ENCODE results near the gene SCLY.

DNA sequence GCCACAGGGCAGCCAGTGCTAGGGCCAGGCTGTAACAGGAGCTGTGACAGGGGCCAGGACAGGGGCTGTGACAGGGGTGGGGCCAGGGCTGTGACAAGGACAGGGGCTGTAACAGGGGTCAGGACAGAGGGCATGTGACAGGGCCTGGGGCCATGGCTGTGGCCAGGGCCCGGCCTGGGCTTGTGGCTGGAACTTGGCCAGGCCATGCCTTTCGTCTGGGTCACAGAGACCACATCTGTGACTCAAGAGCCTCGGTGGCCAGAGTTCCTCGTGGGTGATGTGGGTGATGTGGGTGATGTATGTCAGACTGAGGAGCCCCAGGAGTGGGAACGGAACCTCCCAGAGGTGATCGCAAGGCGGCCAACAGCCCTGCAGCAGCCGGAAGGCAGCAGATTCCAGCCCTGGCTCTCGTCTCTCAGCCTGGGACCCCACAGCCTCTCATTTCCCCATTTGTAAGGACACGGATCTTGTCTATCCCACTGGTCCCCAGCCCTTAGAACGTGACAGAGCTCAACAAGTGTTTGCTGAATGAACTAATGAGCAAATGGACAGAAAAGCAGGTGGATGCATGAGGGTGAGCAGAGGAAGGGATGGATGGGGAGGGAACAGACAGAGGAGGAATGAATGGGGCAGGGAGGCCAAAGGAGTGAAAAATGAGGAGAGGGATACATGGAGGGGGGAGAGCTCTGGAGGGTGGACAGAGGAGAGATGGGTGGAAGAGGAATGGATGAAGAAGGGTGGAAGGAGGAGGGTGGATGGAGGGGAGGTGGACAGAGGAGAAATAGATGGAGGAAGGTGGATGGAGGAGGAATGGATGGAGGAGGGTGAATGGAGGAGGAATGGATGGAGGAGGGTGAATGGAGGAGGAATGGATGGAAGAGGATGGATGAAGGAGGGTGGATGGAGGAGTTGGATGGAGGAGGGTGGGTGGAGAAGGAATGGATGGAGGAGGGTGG is 56.7 kb downstream of the SCLY start:
- TF ChIP-seq, protein P1, sequence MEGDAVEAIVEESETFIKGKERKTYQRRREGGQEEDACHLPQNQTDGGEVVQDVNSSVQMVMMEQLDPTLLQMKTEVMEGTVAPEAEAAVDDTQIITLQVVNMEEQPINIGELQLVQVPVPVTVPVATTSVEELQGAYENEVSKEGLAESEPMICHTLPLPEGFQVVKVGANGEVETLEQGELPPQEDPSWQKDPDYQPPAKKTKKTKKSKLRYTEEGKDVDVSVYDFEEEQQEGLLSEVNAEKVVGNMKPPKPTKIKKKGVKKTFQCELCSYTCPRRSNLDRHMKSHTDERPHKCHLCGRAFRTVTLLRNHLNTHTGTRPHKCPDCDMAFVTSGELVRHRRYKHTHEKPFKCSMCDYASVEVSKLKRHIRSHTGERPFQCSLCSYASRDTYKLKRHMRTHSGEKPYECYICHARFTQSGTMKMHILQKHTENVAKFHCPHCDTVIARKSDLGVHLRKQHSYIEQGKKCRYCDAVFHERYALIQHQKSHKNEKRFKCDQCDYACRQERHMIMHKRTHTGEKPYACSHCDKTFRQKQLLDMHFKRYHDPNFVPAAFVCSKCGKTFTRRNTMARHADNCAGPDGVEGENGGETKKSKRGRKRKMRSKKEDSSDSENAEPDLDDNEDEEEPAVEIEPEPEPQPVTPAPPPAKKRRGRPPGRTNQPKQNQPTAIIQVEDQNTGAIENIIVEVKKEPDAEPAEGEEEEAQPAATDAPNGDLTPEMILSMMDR (IDR thresholded peaks at IDR 0.05) = no peak
- TF ChIP-seq POLR2A (IDR thresholded peaks at IDR 0.05) = no peak
- no peak for TF ChIP-seq POLR2AphosphoS5 (IDR thresholded peaks at IDR 0.05; ENCODE audit: insufficient read depth in 1 of 2, low read depth in 1 of 2)

Data from vagina (tissue), 2 donors.